D721Med (cell line): ENCODE data around the gene INSR.

ENCODE experiments used
- DNase-seq: peaks from one replicate; pipeline ENCODE4 v3.0.0; 2011; ENCODE audit warnings: low spot score; ENCODE audit not compliant: insufficient read length
- FAIRE-seq: peaks from 2 replicates; lab custom pipeline; 2011; peaks lifted over from hg19 to GRCh38; lab: Jason Lieb, UNC
- CTCF ChIP-seq: IDR thresholded peaks from 2 replicates; pipeline ENCODE4 v1.5.1; 2012; ENCODE audit warnings: mild to moderate bottlenecking, control low read depth; ENCODE audit not compliant: insufficient read depth; ENCODE audit errors: missing control alignments

INSR gene

GRCh38 chr19:7125221-7125620 is 169.0 kb downstream of the INSR start:
- DNase-seq (no peak), FAIRE-seq (no peak)
- no peak for TF ChIP-seq CTCF

- FAIRE-seq (no peak), DNase-seq (no peak)
- TF ChIP-seq CTCF, result no peak
These were observed 169.4 kb downstream of the INSR start for GRCh38 chr19:7124782-7125181.

- DNase-seq, result no peak
These were observed 171.5 kb downstream of the INSR start for GRCh38 chr19:7122701-7123100.

GRCh38 chr19:7120499-7120898 is 173.7 kb downstream of the INSR start:
- FAIRE-seq, result no peak
- no peak for TF ChIP-seq CTCF
- DNase-seq, result no peak

More at GRCh38 chr19:7122701-7123100, 171.5 kb downstream of the INSR start:
- no peak for TF ChIP-seq CTCF
- no peak for FAIRE-seq

- no peak for TF ChIP-seq CTCF
- no peak for FAIRE-seq
- no peak for DNase-seq
These were observed 174.6 kb downstream of the INSR start for GRCh38 chr19:7119582-7119981.

- DNase-seq (no peak), FAIRE-seq (no peak)
- no peak for TF ChIP-seq CTCF
These were observed 177.0 kb downstream of the INSR start for GRCh38 chr19:7117248-7117647.

GRCh38 chr19:7115721-7116120 is 178.5 kb downstream of the INSR start:
- no peak for DNase-seq
- no peak for TF ChIP-seq CTCF
- FAIRE-seq, result no peak
